ENCODE data around the gene ADAMTSL3.

ADAMTSL3 gene

GRCh38 chr15:83709811-83710210 is 55.9 kb downstream of the ADAMTSL3 start:
- Histone ChIP-seq H3K4me1 (ENCODE audit: control insufficient read depth in 2 of 2, insufficient read depth in 1 of 2, low read depth in 1 of 2, low read length in 2 of 2) (no peaks in the 10 kb centered on the region), H3K4me3 (ENCODE audit: low read length in 2 of 2) (no peak overlapping the region), H2AFZ (ENCODE audit: low read length) (no peak overlapping the region), H3K18ac (ENCODE audit: low read length) (no peak overlapping the region), H4K91ac (ENCODE audit: low read depth, low read length, poor library complexity) (no peak overlapping the region), H2BK5ac (ENCODE audit: low read length) (no peak overlapping the region), H3K14ac (ENCODE audit: low read length) (no peak overlapping the region), H3K27ac (replicated peaks; ENCODE audit: low read length) (no peak overlapping the region), H3K4ac (ENCODE audit: low read length) (no peak overlapping the region), H2BK15ac (ENCODE audit: low read length) (no peak overlapping the region), H3K4me2 (ENCODE audit: insufficient read depth, low read length, poor library complexity, severe bottlenecking) (no peak overlapping the region), H3K9ac (ENCODE audit: low read depth, low read length, poor library complexity) (no peak overlapping the region), H3K79me1 (ENCODE audit: low read depth, low read length) (no peaks in the 10 kb centered on the region), H3K23ac (ENCODE audit: low read depth, low read length, poor library complexity) (no peak overlapping the region), H3K9me3 (replicated peaks in 1 of 2; ENCODE audit: control insufficient read depth in 2 of 2, insufficient read depth in 1 of 2, low read depth in 1 of 2, low read length in 2 of 2) (no peaks in the 10 kb centered on the region), H2BK120ac (ENCODE audit: low read depth, low read length) (no peak overlapping the region), H3K36me3 (replicated peaks in 1 of 2; ENCODE audit: control insufficient read depth in 2 of 2, insufficient read depth in 2 of 2, low read length in 2 of 2) (no peaks in the 10 kb centered on the region), H2AK5ac (ENCODE audit: low read depth, low read length) (no peak overlapping the region), H2BK12ac (ENCODE audit: low read length) (no peak overlapping the region), H3K27me3 (ENCODE audit: control insufficient read depth in 3 of 3, insufficient read depth in 3 of 3, low read depth in 1 of 3, low read length in 3 of 3) (no peaks in the 10 kb centered on the region), H4K8ac (ENCODE audit: low read depth, low read length) (no peak overlapping the region)
- no CpG with 5 or more reads among the region's 3 CpGs for WGBS, 2 donors (ENCODE audit: extremely low coverage in 2 of 2, insufficient read length in 2 of 2, insufficient replicate concordance in 1 of 2)
- DNase-seq (ENCODE audit: low spot score) = no peak

GRCh38 chr15:83710452-83710851 is 56.5 kb downstream of the ADAMTSL3 start:
- Histone ChIP-seq H2AK5ac (ENCODE audit: low read depth, low read length) (no peak overlapping the region), H3K23ac (ENCODE audit: low read depth, low read length, poor library complexity) (no peak overlapping the region), H3K27me3 (ENCODE audit: control insufficient read depth in 3 of 3, insufficient read depth in 3 of 3, low read depth in 1 of 3, low read length in 3 of 3) (no peaks in the 10 kb centered on the region), H3K9me3 (replicated peaks in 1 of 2; ENCODE audit: control insufficient read depth in 2 of 2, insufficient read depth in 1 of 2, low read depth in 1 of 2, low read length in 2 of 2) (no peaks in the 10 kb centered on the region), H4K91ac (ENCODE audit: low read depth, low read length, poor library complexity) (no peak overlapping the region), H2BK120ac (ENCODE audit: low read depth, low read length) (no peak overlapping the region), H3K14ac (ENCODE audit: low read length) (no peak overlapping the region), H3K36me3 (replicated peaks in 1 of 2; ENCODE audit: control insufficient read depth in 2 of 2, insufficient read depth in 2 of 2, low read length in 2 of 2) (no peaks in the 10 kb centered on the region), H4K8ac (ENCODE audit: low read depth, low read length) (no peak overlapping the region), H3K9ac (ENCODE audit: low read depth, low read length, poor library complexity) (no peak overlapping the region), H2AFZ (ENCODE audit: low read length) (no peak overlapping the region), H2BK5ac (ENCODE audit: low read length) (no peak overlapping the region), H3K79me1 (ENCODE audit: low read depth, low read length) (no peaks in the 10 kb centered on the region), H3K18ac (ENCODE audit: low read length) (no peak overlapping the region), H3K4ac (ENCODE audit: low read length) (no peak overlapping the region), H3K27ac (replicated peaks; ENCODE audit: low read length) (no peak overlapping the region), H3K4me3 (ENCODE audit: low read length in 2 of 2) (no peak overlapping the region), H3K4me2 (ENCODE audit: insufficient read depth, low read length, poor library complexity, severe bottlenecking) (no peak overlapping the region), H2BK15ac (ENCODE audit: low read length) (no peak overlapping the region), H3K4me1 (ENCODE audit: control insufficient read depth in 2 of 2, insufficient read depth in 1 of 2, low read depth in 1 of 2, low read length in 2 of 2) (no peaks in the 10 kb centered on the region), H2BK12ac (ENCODE audit: low read length) (no peak overlapping the region)
- DNase-seq (ENCODE audit: low spot score) = no peak

GRCh38 chr15:83711236-83711635 is 57.3 kb downstream of the ADAMTSL3 start:
- Histone ChIP-seq H3K27ac (replicated peaks; ENCODE audit: low read length) (no peak overlapping the region), H3K36me3 (replicated peaks in 1 of 2; ENCODE audit: control insufficient read depth in 2 of 2, insufficient read depth in 2 of 2, low read length in 2 of 2) (no peaks in the 10 kb centered on the region), H2AFZ (ENCODE audit: low read length) (no peak overlapping the region), H3K23ac (ENCODE audit: low read depth, low read length, poor library complexity) (no peak overlapping the region), H2BK15ac (ENCODE audit: low read length) (no peak overlapping the region), H3K18ac (ENCODE audit: low read length) (no peak overlapping the region), H3K9me3 (replicated peaks in 1 of 2; ENCODE audit: control insufficient read depth in 2 of 2, insufficient read depth in 1 of 2, low read depth in 1 of 2, low read length in 2 of 2) (no peaks in the 10 kb centered on the region), H2AK5ac (ENCODE audit: low read depth, low read length) (no peak overlapping the region), H3K4me3 (ENCODE audit: low read length in 2 of 2) (no peak overlapping the region), H3K27me3 (ENCODE audit: control insufficient read depth in 3 of 3, insufficient read depth in 3 of 3, low read depth in 1 of 3, low read length in 3 of 3) (no peaks in the 10 kb centered on the region), H2BK120ac (ENCODE audit: low read depth, low read length) (no peak overlapping the region), H4K91ac (ENCODE audit: low read depth, low read length, poor library complexity) (no peak overlapping the region), H2BK12ac (ENCODE audit: low read length) (no peak overlapping the region), H4K8ac (ENCODE audit: low read depth, low read length) (no peak overlapping the region), H3K79me1 (ENCODE audit: low read depth, low read length) (no peaks in the 10 kb centered on the region), H3K9ac (ENCODE audit: low read depth, low read length, poor library complexity) (no peak overlapping the region), H3K14ac (ENCODE audit: low read length) (no peak overlapping the region), H3K4ac (ENCODE audit: low read length) (no peak overlapping the region), H2BK5ac (ENCODE audit: low read length) (no peak overlapping the region), H3K4me2 (ENCODE audit: insufficient read depth, low read length, poor library complexity, severe bottlenecking) (no peak overlapping the region), H3K4me1 (ENCODE audit: control insufficient read depth in 2 of 2, insufficient read depth in 1 of 2, low read depth in 1 of 2, low read length in 2 of 2) (no peaks in the 10 kb centered on the region)
- no peak for DNase-seq (ENCODE audit: low spot score)
- no CpG with 5 or more reads among the region's 5 CpGs for WGBS, 2 donors (ENCODE audit: extremely low coverage in 2 of 2, insufficient read length in 2 of 2, insufficient replicate concordance in 1 of 2)

- DNase-seq (ENCODE audit: low spot score) = no peak
- Histone ChIP-seq H2AFZ (ENCODE audit: low read length) (no peak overlapping the region), H3K4me3 (ENCODE audit: low read length in 2 of 2) (no peak overlapping the region), H4K8ac (ENCODE audit: low read depth, low read length) (no peak overlapping the region), H2BK120ac (ENCODE audit: low read depth, low read length) (no peak overlapping the region), H3K4me2 (ENCODE audit: insufficient read depth, low read length, poor library complexity, severe bottlenecking) (no peak overlapping the region), H3K23ac (ENCODE audit: low read depth, low read length, poor library complexity) (no peak overlapping the region), H4K91ac (ENCODE audit: low read depth, low read length, poor library complexity) (no peak overlapping the region), H3K36me3 (replicated peaks in 1 of 2; ENCODE audit: control insufficient read depth in 2 of 2, insufficient read depth in 2 of 2, low read length in 2 of 2) (no peaks in the 10 kb centered on the region), H3K27me3 (ENCODE audit: control insufficient read depth in 3 of 3, insufficient read depth in 3 of 3, low read depth in 1 of 3, low read length in 3 of 3) (no peaks in the 10 kb centered on the region), H2BK15ac (ENCODE audit: low read length) (no peak overlapping the region), H2BK5ac (ENCODE audit: low read length) (no peak overlapping the region), H3K4ac (ENCODE audit: low read length) (no peak overlapping the region), H3K27ac (replicated peaks; ENCODE audit: low read length) (no peak overlapping the region), H3K4me1 (ENCODE audit: control insufficient read depth in 2 of 2, insufficient read depth in 1 of 2, low read depth in 1 of 2, low read length in 2 of 2) (no peaks in the 10 kb centered on the region), H3K14ac (ENCODE audit: low read length) (no peak overlapping the region), H3K79me1 (ENCODE audit: low read depth, low read length) (no peaks in the 10 kb centered on the region), H2AK5ac (ENCODE audit: low read depth, low read length) (no peak overlapping the region), H3K9ac (ENCODE audit: low read depth, low read length, poor library complexity) (no peak overlapping the region), H2BK12ac (ENCODE audit: low read length) (no peak overlapping the region), H3K18ac (ENCODE audit: low read length) (no peak overlapping the region), H3K9me3 (replicated peaks in 1 of 2; ENCODE audit: control insufficient read depth in 2 of 2, insufficient read depth in 1 of 2, low read depth in 1 of 2, low read length in 2 of 2) (no peaks in the 10 kb centered on the region)
- no CpG with 5 or more reads among the region's 3 CpGs for WGBS, 2 donors (ENCODE audit: extremely low coverage in 2 of 2, insufficient read length in 2 of 2, insufficient replicate concordance in 1 of 2)
Measured at GRCh38 chr15:83713242-83713641, 59.3 kb downstream of the ADAMTSL3 start.
